RWPE2 (cell line): Measurements from ENCODE around the gene ATG2B.
A peak's percentile ranks its signal among the peaks of the same experiment; 100 is the strongest.

Experiments used
- ATAC-seq: fragments of 200-7000 bp; cut with Tn5 transposase; 3 replicates; pipeline ENCODE4 v1.9.1; 2021; ENCODE audit warnings: low read depth
- DNase-seq: peaks from one replicate; pipeline ENCODE4 v3.0.0-alpha.2; 2020; ENCODE audit warnings: low spot score
- H3K27ac ChIP-seq: fragments of 450-650 bp; 2 replicates; pipeline ENCODE4 v1.5.1; 2017; ENCODE audit warnings: mild to moderate bottlenecking; ENCODE audit not compliant: poor library complexity, severe bottlenecking
- H3K27me3 ChIP-seq: fragments of 250-450 bp; sonication (Bioruptor Pico); 2 replicates; pipeline ENCODE4 v1.5.1; 2021; ENCODE audit warnings: mild to moderate bottlenecking, moderate library complexity; ENCODE audit not compliant: insufficient read depth, poor library complexity, severe bottlenecking
- H3K36me3 ChIP-seq: fragments of 250-450 bp; sonication (Bioruptor Pico); 2 replicates; pipeline ENCODE4 v1.5.1; 2020; ENCODE audit warnings: low read depth, mild to moderate bottlenecking, moderate library complexity
- H3K4me1 ChIP-seq: fragments of 250-450 bp; sonication (Bioruptor Pico); 2 replicates; pipeline ENCODE4 v1.5.1; 2021; ENCODE audit warnings: mild to moderate bottlenecking, moderate library complexity; ENCODE audit not compliant: insufficient read depth, poor library complexity, severe bottlenecking
- H3K4me3 ChIP-seq: fragments of 250-450 bp; sonication (Bioruptor Pico); 2 replicates; pipeline ENCODE4 v1.5.1; 2021; ENCODE audit warnings: mild to moderate bottlenecking, moderate library complexity; ENCODE audit not compliant: severe bottlenecking
- H3K9me3 ChIP-seq: fragments of 250-450 bp; sonication (Bioruptor Pico); 2 replicates; pipeline ENCODE4 v1.5.1; 2021; ENCODE audit warnings: mild to moderate bottlenecking, moderate library complexity; ENCODE audit not compliant: severe bottlenecking
- CTCF ChIP-seq: fragments of 450-650 bp; IDR thresholded peaks from one replicate; pipeline ENCODE4 v1.5.1; 2017; ENCODE audit warnings: mild to moderate bottlenecking, moderate library complexity; ENCODE audit not compliant: poor library complexity, severe bottlenecking

ATG2B gene

GRCh38 chr14:96252999-96253539 is 110.1 kb downstream of the ATG2B start:
- peak; percentile 90 for DNase-seq
- H3K4me3 ChIP-seq = no peak overlapping the region
- H3K9me3 ChIP-seq = no peaks in the 10 kb centered on the region
- H3K36me3 ChIP-seq = no peaks in the 10 kb centered on the region
- no peaks in the 10 kb centered on the region for H3K27me3 ChIP-seq
- H3K4me1 ChIP-seq = peaks cover 45% of the 10 kb centered on the region
- H3K27ac ChIP-seq = peak overlapping the region; percentile 47
- TF ChIP-seq CTCF = no peak
- peak; percentile 88 for ATAC-seq

- Histone ChIP-seq H3K4me3 (no peak overlapping the region), H3K27ac (peak overlapping the region; percentile 47), H3K9me3 (no peaks in the 10 kb centered on the region), H3K27me3 (no peaks in the 10 kb centered on the region), H3K4me1 (peaks cover 45% of the 10 kb centered on the region), H3K36me3 (no peaks in the 10 kb centered on the region)
- DNase-seq (no peak), ATAC-seq (no peak)
- no peak for TF ChIP-seq CTCF
These were observed 110.7 kb downstream of the ATG2B start for GRCh38 chr14:96252323-96252998.

GRCh38 chr14:96251656-96252155 is 111.4 kb downstream of the ATG2B start:
- no peaks in the 10 kb centered on the region for H3K9me3 ChIP-seq
- no peak for TF ChIP-seq CTCF
- no peak overlapping the region for H3K4me3 ChIP-seq
- H3K36me3 ChIP-seq = no peaks in the 10 kb centered on the region
- DNase-seq (no peak), ATAC-seq (no peak)
- peaks cover 47% of the 10 kb centered on the region for H3K4me1 ChIP-seq
- H3K27me3 ChIP-seq = no peaks in the 10 kb centered on the region
- no peak overlapping the region for H3K27ac ChIP-seq

- H3K27me3 ChIP-seq = no peaks in the 10 kb centered on the region
- no peaks in the 10 kb centered on the region for H3K36me3 ChIP-seq
- H3K9me3 ChIP-seq = no peaks in the 10 kb centered on the region
- no peak for TF ChIP-seq CTCF
- no peak overlapping the region for H3K4me3 ChIP-seq
- ATAC-seq = no peak
- no peak for DNase-seq
- H3K4me1 ChIP-seq = peaks cover 45% of the 10 kb centered on the region
- no peak overlapping the region for H3K27ac ChIP-seq
These were observed 112.7 kb downstream of the ATG2B start for GRCh38 chr14:96250485-96250884.

GRCh38 chr14:96249029-96249428 is 114.1 kb downstream of the ATG2B start:
- peak overlapping the region; percentile 35 for H3K27ac ChIP-seq
- TF ChIP-seq CTCF = no peak
- H3K36me3 ChIP-seq = no peaks in the 10 kb centered on the region
- H3K4me1 ChIP-seq = peaks cover 38% of the 10 kb centered on the region
- no peak overlapping the region for H3K4me3 ChIP-seq
- ATAC-seq (peak; percentile 71), DNase-seq (no peak)
- no peaks in the 10 kb centered on the region for H3K27me3 ChIP-seq
- H3K9me3 ChIP-seq = no peaks in the 10 kb centered on the region
